ENCODE measurements around the gene TENT4A. TPM values are rescaled to one million over a fixed set of nuclear protein-coding genes. Genes with fewer than 3 reads are reported as not detected.

TENT4A gene
- total RNA-seq, 4 donors from 2014 or later = 11.9 to 15.2 (median 12.7) TPM

DNA sequence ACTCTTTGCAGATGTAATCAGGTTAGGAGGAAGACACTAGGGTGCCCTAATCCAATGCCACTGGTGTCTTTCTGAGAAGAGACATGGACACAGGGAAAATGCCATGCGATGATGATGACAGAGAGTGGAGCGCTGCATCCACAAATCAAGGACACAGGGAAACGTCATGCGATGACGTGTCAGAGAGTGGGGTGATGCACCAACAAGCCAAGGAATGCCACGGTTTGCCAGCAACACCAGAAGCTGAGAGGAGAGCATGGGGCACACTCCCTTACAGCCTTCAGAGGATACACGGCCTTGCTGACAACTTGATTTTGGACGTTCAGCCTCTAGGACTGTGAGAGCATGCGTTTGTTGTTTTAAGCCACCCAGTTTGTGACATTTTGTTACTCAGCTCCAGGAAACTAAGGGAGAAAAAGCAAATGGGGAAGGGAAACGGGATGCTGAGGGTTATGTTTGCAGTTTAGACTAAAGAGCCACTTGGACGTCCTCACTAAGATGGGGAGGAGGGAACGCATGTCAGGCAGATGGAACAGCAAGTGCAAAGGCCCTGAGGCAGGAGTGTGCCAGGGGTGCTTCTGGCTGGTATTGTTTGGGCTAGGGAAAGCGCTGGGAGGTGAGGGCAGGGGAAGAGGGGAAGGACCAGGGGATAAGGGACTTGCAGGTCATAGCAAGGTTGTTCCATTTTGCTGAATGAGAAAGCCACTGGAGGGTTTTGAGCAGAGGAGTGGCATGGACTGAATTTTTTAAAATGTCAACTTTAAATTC, 2.5 kb upstream of the TENT4A start:
- Histone ChIP-seq H3K4me3 (no peak overlapping the region), H3K27me3 (no peaks in the 10 kb centered on the region), H3K4me1 (peaks cover 16 to 17% of the 10 kb centered on the region in 2 donors), H3K36me3 (no peaks in the 10 kb centered on the region), H3K9me3 (no peaks in the 10 kb centered on the region), H3K27ac (no peak overlapping the region)
- intact Hi-C loops (cut with DNase I; ENCODE audit: low total_unique reads) (loop anchor here (5.0 to 10.0 kb wide), 6 partner anchors 117 to 1286 kb away; partner anchors contain the start of genes FASTKD3, ICE1, MED10 and MTRR), in situ Hi-C loops (cut with MboI; ENCODE audit: low sequenced_read_pairs in 4 of 4) (loop anchor here in 1 of 4 donors (10.0 kb wide), 1 partner anchor 76 kb away; the partner anchor contains the start of genes NSUN2 and SRD5A1)
- no peak for DNase-seq
- TF ChIP-seq, protein P1, sequence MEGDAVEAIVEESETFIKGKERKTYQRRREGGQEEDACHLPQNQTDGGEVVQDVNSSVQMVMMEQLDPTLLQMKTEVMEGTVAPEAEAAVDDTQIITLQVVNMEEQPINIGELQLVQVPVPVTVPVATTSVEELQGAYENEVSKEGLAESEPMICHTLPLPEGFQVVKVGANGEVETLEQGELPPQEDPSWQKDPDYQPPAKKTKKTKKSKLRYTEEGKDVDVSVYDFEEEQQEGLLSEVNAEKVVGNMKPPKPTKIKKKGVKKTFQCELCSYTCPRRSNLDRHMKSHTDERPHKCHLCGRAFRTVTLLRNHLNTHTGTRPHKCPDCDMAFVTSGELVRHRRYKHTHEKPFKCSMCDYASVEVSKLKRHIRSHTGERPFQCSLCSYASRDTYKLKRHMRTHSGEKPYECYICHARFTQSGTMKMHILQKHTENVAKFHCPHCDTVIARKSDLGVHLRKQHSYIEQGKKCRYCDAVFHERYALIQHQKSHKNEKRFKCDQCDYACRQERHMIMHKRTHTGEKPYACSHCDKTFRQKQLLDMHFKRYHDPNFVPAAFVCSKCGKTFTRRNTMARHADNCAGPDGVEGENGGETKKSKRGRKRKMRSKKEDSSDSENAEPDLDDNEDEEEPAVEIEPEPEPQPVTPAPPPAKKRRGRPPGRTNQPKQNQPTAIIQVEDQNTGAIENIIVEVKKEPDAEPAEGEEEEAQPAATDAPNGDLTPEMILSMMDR (IDR thresholded peaks at IDR 0.05 in 4 of 5, conservative IDR thresholded peaks at IDR 0.05 in 1 of 5) = no peak
- TF ChIP-seq POLR2A (IDR thresholded peaks at IDR 0.05) = no peak
- ATAC-seq = no peak

DNA sequence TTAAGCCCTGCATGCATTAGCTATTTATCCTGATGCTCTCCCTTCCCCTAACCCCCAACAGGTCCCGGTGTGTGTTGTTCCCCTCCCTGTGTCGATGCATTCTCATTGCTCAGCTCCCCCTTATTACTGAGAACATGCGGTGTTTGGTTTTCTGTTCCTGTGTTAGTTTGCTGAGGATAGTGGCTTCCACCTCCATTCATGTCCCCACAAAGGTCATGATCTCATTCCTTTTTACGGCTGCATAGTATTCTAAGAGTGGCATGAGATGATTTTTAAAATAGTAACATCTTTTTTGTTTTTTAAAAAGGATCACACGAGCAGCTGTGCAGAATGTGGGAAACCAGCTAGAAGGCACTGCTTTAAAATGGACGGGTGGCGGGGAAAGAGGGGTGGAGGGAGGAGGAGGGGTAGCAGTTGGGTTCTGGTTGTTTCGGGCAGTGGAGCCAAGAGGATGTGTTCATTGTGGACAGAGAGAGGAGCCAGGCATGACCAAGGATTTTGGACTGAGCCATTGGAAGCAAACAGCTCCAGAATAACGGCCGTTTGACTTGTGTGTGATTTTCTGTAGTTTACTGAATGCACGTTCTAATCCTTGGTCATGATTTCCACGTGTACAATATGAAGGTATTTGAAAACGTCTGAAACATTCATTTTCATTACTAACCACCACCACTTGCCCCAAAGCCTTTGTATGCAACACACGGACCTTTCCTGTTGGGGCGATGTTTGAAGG, 1.7 kb upstream of the TENT4A start:
- peaks cover 24 to 26% of the 10 kb centered on the region in 2 donors for H3K4me1 ChIP-seq
- no peaks in the 10 kb centered on the region for H3K36me3 ChIP-seq
- TF ChIP-seq, protein P1 (IDR thresholded peaks at IDR 0.05 in 4 of 5, conservative IDR thresholded peaks at IDR 0.05 in 1 of 5) = no peak
- TF ChIP-seq POLR2A (IDR thresholded peaks at IDR 0.05) = no peak
- intact Hi-C loops (cut with DNase I; ENCODE audit: low total_unique reads) (loop anchor here (2.0 to 10.0 kb wide), 8 partner anchors 33 to 1287 kb away; partner anchors contain the start of genes FASTKD3, ICE1, MED10 and MTRR), in situ Hi-C loops (cut with MboI; ENCODE audit: low sequenced_read_pairs in 4 of 4) (loop anchor here in 1 of 4 donors (10.0 kb wide), 1 partner anchor 77 kb away; the partner anchor contains the start of genes NSUN2 and SRD5A1)
- peak overlapping the region; percentile 78 to 100 (median 90) for H3K4me3 ChIP-seq
- no peaks in the 10 kb centered on the region for H3K27me3 ChIP-seq
- no peak for ATAC-seq
- DNase-seq = no peak
- H3K27ac ChIP-seq = peak overlapping the region; percentile 95 to 100 (median 99)
- H3K9me3 ChIP-seq = no peaks in the 10 kb centered on the region

DNA sequence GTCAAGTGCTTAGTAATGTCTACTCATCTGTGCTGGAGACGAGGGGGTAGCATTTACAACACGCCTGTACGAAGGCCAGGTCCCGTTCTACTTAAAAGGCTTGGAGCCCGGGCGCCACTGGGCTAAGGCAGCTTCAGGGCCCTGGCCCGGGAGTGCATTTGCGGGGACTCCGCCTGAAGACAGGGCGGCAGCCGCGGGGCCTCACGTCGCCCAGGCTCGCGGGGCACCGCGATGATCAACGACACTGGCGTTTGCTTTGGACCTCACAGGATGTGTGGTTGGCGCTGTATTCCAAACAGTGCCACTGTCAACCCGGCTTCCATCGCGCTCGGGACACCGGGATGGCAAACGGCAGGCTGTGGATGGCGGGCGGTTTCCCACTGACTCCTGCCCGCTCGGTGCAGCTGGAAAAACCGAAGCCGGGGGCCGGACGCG, 1.1 kb upstream of the TENT4A start:
- DNase-seq (peak; percentile 35 to 62), ATAC-seq (peak; percentile 40 to 45)
- H3K27me3 ChIP-seq = no peaks in the 10 kb centered on the region
- H3K4me1 ChIP-seq = peaks cover 30 to 31% of the 10 kb centered on the region in 2 donors
- no peaks in the 10 kb centered on the region for H3K36me3 ChIP-seq
- peak overlapping the region; percentile 78 to 100 (median 90) for H3K4me3 ChIP-seq
- in situ Hi-C loops (cut with MboI; ENCODE audit: low sequenced_read_pairs in 4 of 4) = loop anchor here in 1 of 4 donors (10.0 kb wide), 1 partner anchor 77 kb away; the partner anchor contains the start of genes NSUN2 and SRD5A1
- peak overlapping the region; percentile 95 to 100 (median 99) for H3K27ac ChIP-seq
- intact Hi-C loops (cut with DNase I; ENCODE audit: low total_unique reads) = loop anchor here (2.0 to 10.0 kb wide), 8 partner anchors 33 to 1287 kb away; partner anchors contain the start of genes FASTKD3, ICE1, MED10 and MTRR
- H3K9me3 ChIP-seq = no peaks in the 10 kb centered on the region
- no peak for TF ChIP-seq POLR2A (IDR thresholded peaks at IDR 0.05)
- TF ChIP-seq, protein P1 (IDR thresholded peaks at IDR 0.05 in 4 of 5, conservative IDR thresholded peaks at IDR 0.05 in 1 of 5) = peak in 2 of 5 experiments; percentile 13 to 32

DNA sequence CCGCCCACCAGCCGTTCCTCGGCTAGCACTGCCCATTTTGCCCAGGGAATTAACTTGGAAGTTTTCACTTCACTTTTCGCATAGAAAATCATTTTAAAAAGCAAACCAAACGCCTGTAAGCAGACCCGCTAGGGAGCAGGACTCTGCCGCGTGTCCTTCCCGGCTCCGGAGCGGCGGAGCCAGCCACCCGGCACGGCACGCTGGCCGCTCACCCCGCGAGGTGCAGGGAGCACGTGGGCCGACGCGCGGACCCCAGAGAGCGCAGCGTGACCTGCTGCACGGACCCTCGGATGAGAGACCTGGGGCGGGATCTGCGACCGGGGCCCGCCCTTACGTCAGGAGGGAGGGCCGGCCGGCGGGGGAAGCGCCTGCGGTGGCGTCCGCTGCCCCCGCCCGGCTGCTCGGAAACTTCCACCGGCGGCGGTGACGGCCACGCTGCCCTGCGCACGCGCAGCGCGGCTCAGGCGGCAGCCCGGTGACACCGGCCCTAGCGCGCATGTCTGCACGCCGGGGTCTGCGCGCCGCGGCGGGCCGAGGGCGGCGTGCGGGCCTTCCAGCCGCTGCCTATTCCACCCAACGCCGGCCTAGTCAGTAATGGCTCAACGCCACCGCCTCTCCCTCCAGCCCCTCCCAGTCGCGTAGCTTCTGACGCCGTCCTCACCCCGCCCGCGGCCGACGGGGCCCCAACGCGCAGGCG, 507 bp upstream of the TENT4A start:
- Histone ChIP-seq H3K27me3 (no peaks in the 10 kb centered on the region), H3K4me3 (peak overlapping the region; percentile 78 to 100 (median 90)), H3K4me1 (peaks cover 34 to 37% of the 10 kb centered on the region in 2 donors), H3K9me3 (no peaks in the 10 kb centered on the region), H3K36me3 (no peaks in the 10 kb centered on the region), H3K27ac (peak overlapping the region; percentile 95 to 100 (median 99))
- ATAC-seq (peak; percentile 77 to 79), DNase-seq (peak; percentile 89 to 96)
- in situ Hi-C loops (cut with MboI; ENCODE audit: low sequenced_read_pairs in 4 of 4) = loop anchor here in 1 of 4 donors (10.0 kb wide), 1 partner anchor 78 kb away; the partner anchor contains the start of genes NSUN2 and SRD5A1
- peak; percentile 77 to 85 for TF ChIP-seq POLR2A (IDR thresholded peaks at IDR 0.05)
- TF ChIP-seq, protein P1 (IDR thresholded peaks at IDR 0.05 in 4 of 5, conservative IDR thresholded peaks at IDR 0.05 in 1 of 5) = no peak
- intact Hi-C loops (cut with DNase I; ENCODE audit: low total_unique reads) = loop anchor here (1.0 to 10.0 kb wide), 9 partner anchors 32 to 1288 kb away; partner anchors contain the start of genes FASTKD3, ICE1, MED10 and MTRR
